Pancreas (tissue), 10 donors: ENCODE results near the gene RPS3. TPM values are rescaled to one million over a fixed set of nuclear protein-coding genes. Genes with fewer than 3 reads are reported as not detected.

Experiments used
- ATAC-seq, 4 donors: fragments of 200-7000 bp; cut with Tn5 transposase; one replicate each; pipeline versions ENCODE4 v1.8.0 to v1.9.1; 2020; ENCODE audit warnings: mild to moderate bottlenecking in 4 of 4, moderate library complexity in 4 of 4
- DNase-seq, 6 donors: peaks; one replicate each; pipeline ENCODE4 v3.0.0-alpha.2; 2020
- FAIRE-seq: peaks from 2 replicates; lab custom pipeline; 2012; peaks lifted over from hg19 to GRCh38; lab: Jason Lieb, UNC
- H3K27ac ChIP-seq, 4 donors: fragments of 200-600 bp; sonication (generic); 1 replicate in 3 of 4; 2 replicates in 1 of 4; pipeline versions ENCODE4 v1.5.0 to v1.8.0; 2020
- H3K27me3 ChIP-seq, 4 donors: fragments of 200-600 bp; one replicate each; pipeline ENCODE4 v1.8.0; 2021
- H3K36me3 ChIP-seq, 3 donors: fragments of 200-600 bp; sonication (generic) in 1 of 3; one replicate each; pipeline versions ENCODE4 v1.5.0 to v1.8.0; 2020 to 2021
- H3K4me1 ChIP-seq, 3 donors: fragments of 200-600 bp; one replicate each; pipeline ENCODE4 v1.8.0; 2021
- H3K4me3 ChIP-seq, 4 donors: fragments of 200-600 bp; sonication (generic) in 2 of 4; one replicate each; pipeline versions ENCODE4 v1.5.0 to v1.8.0; 2020 to 2021
- H3K9me3 ChIP-seq, 4 donors: fragments of 200-600 bp; one replicate each; pipeline ENCODE4 v1.8.0; 2021
- CTCF ChIP-seq, 4 donors: fragments of 200-600 bp; sonication (generic) in 3 of 4; IDR thresholded peaks; one replicate each; pipeline versions ENCODE4 v1.5.0 to v1.8.0; 2021; ENCODE audit warnings: antibody characterized with exemption in 4 of 4
- WGBS, 2 donors: extraction: QIAGEN DNeasy Blood & Tissue Kit; methylation state at CpG; one replicate each; pipeline ENCODE4 v1.1.7; 2013; 5-methylcytosine and 5-hydroxymethylcytosine counted together
- intact Hi-C, 3 donors: fragments of 100-400 bp; cut with DNase I; formaldehyde crosslinking; loops; one replicate each; pipeline versions ENCODE4 v1.11.1 to v1.14.2; 2022
- polyA plus RNA-seq, 2 donors: library from polyadenylated mRNA; stranded (reverse); fragments of 200-250 nt; gene quantifications; one replicate each; pipeline ENCODE4 v1.2.3, GENCODE V29; 2013
- total RNA-seq, 6 donors: library from RNA; stranded (reverse); fragmentation: NEBNext Ultra II Directional in 4 of 6; extraction: Animal tissue kit (Norgen Biotek cat#: 25700) in 4 of 6; gene quantifications; one replicate each; pipeline versions ENCODE4 v1.2.1 to v1.2.4, GENCODE V29; 2021 to 2023
- donor health status: healthy with polysubstance abuse.
- donor health status: DM: no; HTN: no; CAD: no; lungs with moderate emphysema.
- donor health status: DM: no; HTN: no; CAD: no.
- donor health status: control.
- donor health status: control.
- donor health status: Bipolar disorder and iron deficiency.
- donor health status: DM: yes; HTN: yes; CAD: no.
- donor health status: DM: no; HTN: no; CAD: no.
- donor health status: DM: no; HTN: no; CAD: no.
- donor health status: DM: yes; HTN: yes; CAD: no.

RPS3 gene
- total and polyA plus RNA-seq, 8 donors = 824 to 1,938 (median 1,393) TPM

GRCh38 chr11:75389276-75389605, 10.1 kb upstream of the RPS3 start:
- ATAC-seq (no peak), FAIRE-seq (no peak), DNase-seq (no peak)
- H3K27me3 ChIP-seq = no peaks in the 10 kb centered on the region
- H3K36me3 ChIP-seq = no peaks in the 10 kb centered on the region
- TF ChIP-seq CTCF (IDR thresholded peaks at IDR 0.05) = no peak
- intact Hi-C loops = loop anchor here in 1 of 3 donors (10.0 kb wide), 1 partner anchor 64 kb away; no protein-coding TSS in a partner anchor
- peak overlapping the region in 1 of 4 donors; percentile 69 for H3K27ac ChIP-seq
- WGBS, 2 donors = 66 to 68% methylated on average over 11 of the region's 11 CpGs
- no peaks in the 10 kb centered on the region for H3K9me3 ChIP-seq
- H3K4me3 ChIP-seq = no peak overlapping the region
- peaks cover 0 to 6% (median 4%) of the 10 kb centered on the region in 3 donors for H3K4me1 ChIP-seq

- Histone ChIP-seq H3K9me3 (no peaks in the 10 kb centered on the region), H3K27me3 (no peaks in the 10 kb centered on the region), H3K4me1 (peaks cover 0 to 6% (median 4%) of the 10 kb centered on the region in 3 donors), H3K36me3 (no peaks in the 10 kb centered on the region), H3K4me3 (no peak overlapping the region), H3K27ac (no peak overlapping the region)
- TF ChIP-seq CTCF (IDR thresholded peaks at IDR 0.05) = no peak
- FAIRE-seq = no peak
- intact Hi-C loops = loop anchor here in 1 of 3 donors (10.0 kb wide), 2 partner anchors 55 to 65 kb away; no protein-coding TSS in a partner anchor
- DNase-seq = no peak
- 74 to 76% methylated on average over 7 of the region's 7 CpGs for WGBS, 2 donors
- ATAC-seq = no peak
Observed at GRCh38 chr11:75389925-75390324, 9.4 kb upstream of the RPS3 start.

GRCh38 chr11:75394085-75394840, 5.1 kb upstream of the RPS3 start:
- no peak overlapping the region for H3K4me3 ChIP-seq
- FAIRE-seq (no peak), DNase-seq (no peak), ATAC-seq (no peak)
- H3K36me3 ChIP-seq = no peaks in the 10 kb centered on the region
- H3K4me1 ChIP-seq = no peaks in the 10 kb centered on the region
- intact Hi-C loops = loop anchor here in 1 of 3 donors (10.0 kb wide), 1 partner anchor 51 kb away; no protein-coding TSS in a partner anchor
- no peak overlapping the region for H3K27ac ChIP-seq
- TF ChIP-seq CTCF (IDR thresholded peaks at IDR 0.05) = no peak
- H3K9me3 ChIP-seq = no peaks in the 10 kb centered on the region
- 66 to 70% methylated on average over 8 of the region's 8 CpGs for WGBS, 2 donors
- no peaks in the 10 kb centered on the region for H3K27me3 ChIP-seq

- H3K27ac ChIP-seq = no peak overlapping the region
Observed at GRCh38 chr11:75398906-75399305, 412 bp upstream of the RPS3 start.

More at GRCh38 chr11:75398906-75399305, 412 bp upstream of the RPS3 start:
- Histone ChIP-seq H3K9me3 (no peaks in the 10 kb centered on the region), H3K36me3 (peaks cover 5 to 29% (median 24%) of the 10 kb centered on the region in 3 donors), H3K27me3 (no peaks in the 10 kb centered on the region), H3K4me3 (no peak overlapping the region), H3K4me1 (peaks cover 12 to 25% (median 19%) of the 10 kb centered on the region in 3 donors)
- intact Hi-C loops = loop anchor here in 1 of 3 donors (10.0 kb wide), 1 partner anchor 46 kb away; no protein-coding TSS in a partner anchor
- TF ChIP-seq CTCF (IDR thresholded peaks at IDR 0.05) = no peak
- no peak for DNase-seq
- WGBS, 2 donors = 60 to 67% methylated on average over 8 of the region's 8 CpGs
- FAIRE-seq = no peak
- no peak for ATAC-seq
